Activated T-helper 1 cell treated with Interleukin-2 at 50 U/mL for 16 hours (primary cell): Measurements from ENCODE around the gene FBXO2.
A peak's percentile ranks its signal among the peaks of the same experiment; 100 is the strongest.

Experiments used
- DNase-seq: peaks from one replicate; pipeline ENCODE4 v3.0.0-alpha.2; 2020; ENCODE audit warnings: low read depth

Gene FBXO2

GRCh38 chr1:11653101-11653860 is 948 bp downstream of the FBXO2 start:
- no peak for DNase-seq

- DNase-seq = no peak
These were observed 1.9 kb downstream of the FBXO2 start for GRCh38 chr1:11652203-11652780.

GRCh38 chr1:11651017-11651416 is 3.2 kb downstream of the FBXO2 start:
- no peak for DNase-seq

- DNase-seq = peak; percentile 66
These were observed 3.8 kb downstream of the FBXO2 start for GRCh38 chr1:11650331-11650991.

- DNase-seq = no peak
These were observed 4.5 kb downstream of the FBXO2 start for GRCh38 chr1:11649624-11650330.

- DNase-seq = no peak
These were observed 5.0 kb downstream of the FBXO2 start for GRCh38 chr1:11649237-11649623.

- no peak for DNase-seq
These were observed 5.5 kb downstream of the FBXO2 start for GRCh38 chr1:11648732-11649158.

- DNase-seq = no peak
These were observed 6.2 kb downstream of the FBXO2 start for GRCh38 chr1:11648039-11648438.

- no peak for DNase-seq
These were observed 6.9 kb downstream of the FBXO2 start for GRCh38 chr1:11647333-11647732.

- no peak for DNase-seq
These were observed 7.9 kb downstream of the FBXO2 start for GRCh38 chr1:11646317-11646716.

GRCh38 chr1:11645670-11646265 is 8.5 kb downstream of the FBXO2 start:
- DNase-seq = peak; percentile 58

GRCh38 chr1:11645270-11645669 is 9.0 kb downstream of the FBXO2 start:
- no peak for DNase-seq

- DNase-seq = no peak
These were observed 10.4 kb downstream of the FBXO2 start for GRCh38 chr1:11643782-11644181.

GRCh38 chr1:11642418-11643017 is 11.7 kb downstream of the FBXO2 start:
- DNase-seq = peak; percentile 42

GRCh38 chr1:11641776-11642305 is 12.4 kb downstream of the FBXO2 start:
- DNase-seq = no peak

- DNase-seq = no peak
These were observed 13.3 kb downstream of the FBXO2 start for GRCh38 chr1:11640944-11641343.

GRCh38 chr1:11640101-11640500 is 14.1 kb downstream of the FBXO2 start:
- no peak for DNase-seq

GRCh38 chr1:11639372-11639771 is 14.9 kb downstream of the FBXO2 start:
- DNase-seq = no peak

GRCh38 chr1:11638121-11638520 is 16.1 kb downstream of the FBXO2 start:
- DNase-seq = no peak

GRCh38 chr1:11634365-11635192 is 19.6 kb downstream of the FBXO2 start:
- DNase-seq = no peak
